ENCODE measurements around the gene ZNF710. TPM values are rescaled to one million over a fixed set of nuclear protein-coding genes. Genes with fewer than 3 reads are reported as not detected.

The ZNF710 gene
- total and polyA plus RNA-seq, 9 of the 15 experiments (the other 6 are each of a cell fraction or from before 2014, with no cell fraction given), result 0.56 to 14.2 (median 5.2) TPM

GRCh38 chr15:90101969-90102890 lies 101.1 kb downstream of the ZNF710 start, which contains the start of gene IDH2 (continued):
- TF ChIP-seq ZFP91 (CRISPR knock-in tag; IDR thresholded peaks at IDR 0.05) (no peak), ELF1 (tag; IDR thresholded peaks at IDR 0.05) (no peak), SIN3A (IDR thresholded peaks at IDR 0.05; ENCODE audit: borderline replicate concordance in 2 of 2, control insufficient read depth in 1 of 2, low read depth in 2 of 2, low read length in 2 of 2) (peak in 1 of 2 experiments; percentile 65; a peak in 1 of 4 replicates), ZBTB34 (CRISPR knock-in tag; IDR thresholded peaks at IDR 0.05) (no peak), BACH1 (tag; IDR thresholded peaks at IDR 0.05) (no peak), NONO (IDR thresholded peaks at IDR 0.05; ENCODE audit: low read depth in 2 of 2, low read length in 1 of 2) (peak; percentile 31 to 78; a peak in 2 of 4 replicates), ZKSCAN1 (IDR thresholded peaks at IDR 0.05; ENCODE audit: low read depth, low read length) (no peak), PHTF2 (CRISPR knock-in tag; IDR thresholded peaks at IDR 0.05) (no peak), ATF2 (CRISPR knock-in tag; IDR thresholded peaks at IDR 0.05) (no peak), ZBTB49 (CRISPR knock-in tag; IDR thresholded peaks at IDR 0.05; ENCODE audit: borderline replicate concordance) (no peak), PRDM10 (IDR thresholded peaks at IDR 0.05; ENCODE audit: partially characterized antibody) (no peak), NUFIP1 (IDR thresholded peaks at IDR 0.05; ENCODE audit: partially characterized antibody) (no peak)

Measured in K562 (cell line).